RWPE2 (cell line): ENCODE results near the gene PRR14L.
"Not testable (repeated sequence)": the region's sequence is repeated elsewhere in the genome, so short reads cannot be mapped to it uniquely, and the experiment has no call there.

Experiments used
- ATAC-seq: fragments of 200-7000 bp; cut with Tn5 transposase; 3 replicates; pipeline ENCODE4 v1.9.1; 2021; ENCODE audit warnings: low read depth
- DNase-seq: peaks from one replicate; pipeline ENCODE4 v3.0.0-alpha.2; 2020; ENCODE audit warnings: low spot score
- H3K27ac ChIP-seq: fragments of 450-650 bp; 2 replicates; pipeline ENCODE4 v1.5.1; 2017; ENCODE audit warnings: mild to moderate bottlenecking; ENCODE audit not compliant: poor library complexity, severe bottlenecking
- H3K27me3 ChIP-seq: fragments of 250-450 bp; sonication (Bioruptor Pico); 2 replicates; pipeline ENCODE4 v1.5.1; 2021; ENCODE audit warnings: mild to moderate bottlenecking, moderate library complexity; ENCODE audit not compliant: insufficient read depth, poor library complexity, severe bottlenecking
- H3K36me3 ChIP-seq: fragments of 250-450 bp; sonication (Bioruptor Pico); 2 replicates; pipeline ENCODE4 v1.5.1; 2020; ENCODE audit warnings: low read depth, mild to moderate bottlenecking, moderate library complexity
- H3K4me1 ChIP-seq: fragments of 250-450 bp; sonication (Bioruptor Pico); 2 replicates; pipeline ENCODE4 v1.5.1; 2021; ENCODE audit warnings: mild to moderate bottlenecking, moderate library complexity; ENCODE audit not compliant: insufficient read depth, poor library complexity, severe bottlenecking
- H3K4me3 ChIP-seq: fragments of 250-450 bp; sonication (Bioruptor Pico); 2 replicates; pipeline ENCODE4 v1.5.1; 2021; ENCODE audit warnings: mild to moderate bottlenecking, moderate library complexity; ENCODE audit not compliant: severe bottlenecking
- H3K9me3 ChIP-seq: fragments of 250-450 bp; sonication (Bioruptor Pico); 2 replicates; pipeline ENCODE4 v1.5.1; 2021; ENCODE audit warnings: mild to moderate bottlenecking, moderate library complexity; ENCODE audit not compliant: severe bottlenecking
- TF ChIP-seq, protein P1 (sequence below): fragments of 450-650 bp; IDR thresholded peaks from one replicate; pipeline ENCODE4 v1.5.1; 2017; ENCODE audit warnings: mild to moderate bottlenecking, moderate library complexity; ENCODE audit not compliant: poor library complexity, severe bottlenecking

PRR14L gene

DNA sequence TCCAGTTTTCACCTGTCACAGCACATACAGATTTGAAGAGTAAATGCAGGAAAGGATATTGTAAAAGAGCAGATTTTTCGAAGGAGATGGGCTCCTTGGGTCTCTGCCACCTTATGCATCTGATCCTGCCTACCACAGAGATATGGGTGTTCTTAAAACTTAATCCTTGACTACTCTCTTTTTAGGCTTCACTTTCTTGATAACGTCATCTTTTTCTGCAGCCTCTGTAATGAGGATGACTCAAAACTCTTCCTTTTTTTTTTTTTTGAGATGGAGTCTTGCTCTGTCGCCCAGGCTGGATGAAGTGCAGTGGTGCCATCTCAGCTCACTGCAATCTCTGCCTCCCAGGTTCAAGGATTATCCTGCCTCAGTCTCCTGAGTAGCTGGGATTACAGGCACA, 7.8 kb downstream of the PRR14L start:
- no peak for DNase-seq
- TF ChIP-seq, protein P1, sequence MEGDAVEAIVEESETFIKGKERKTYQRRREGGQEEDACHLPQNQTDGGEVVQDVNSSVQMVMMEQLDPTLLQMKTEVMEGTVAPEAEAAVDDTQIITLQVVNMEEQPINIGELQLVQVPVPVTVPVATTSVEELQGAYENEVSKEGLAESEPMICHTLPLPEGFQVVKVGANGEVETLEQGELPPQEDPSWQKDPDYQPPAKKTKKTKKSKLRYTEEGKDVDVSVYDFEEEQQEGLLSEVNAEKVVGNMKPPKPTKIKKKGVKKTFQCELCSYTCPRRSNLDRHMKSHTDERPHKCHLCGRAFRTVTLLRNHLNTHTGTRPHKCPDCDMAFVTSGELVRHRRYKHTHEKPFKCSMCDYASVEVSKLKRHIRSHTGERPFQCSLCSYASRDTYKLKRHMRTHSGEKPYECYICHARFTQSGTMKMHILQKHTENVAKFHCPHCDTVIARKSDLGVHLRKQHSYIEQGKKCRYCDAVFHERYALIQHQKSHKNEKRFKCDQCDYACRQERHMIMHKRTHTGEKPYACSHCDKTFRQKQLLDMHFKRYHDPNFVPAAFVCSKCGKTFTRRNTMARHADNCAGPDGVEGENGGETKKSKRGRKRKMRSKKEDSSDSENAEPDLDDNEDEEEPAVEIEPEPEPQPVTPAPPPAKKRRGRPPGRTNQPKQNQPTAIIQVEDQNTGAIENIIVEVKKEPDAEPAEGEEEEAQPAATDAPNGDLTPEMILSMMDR: no peak
- ATAC-seq: no peak

DNA sequence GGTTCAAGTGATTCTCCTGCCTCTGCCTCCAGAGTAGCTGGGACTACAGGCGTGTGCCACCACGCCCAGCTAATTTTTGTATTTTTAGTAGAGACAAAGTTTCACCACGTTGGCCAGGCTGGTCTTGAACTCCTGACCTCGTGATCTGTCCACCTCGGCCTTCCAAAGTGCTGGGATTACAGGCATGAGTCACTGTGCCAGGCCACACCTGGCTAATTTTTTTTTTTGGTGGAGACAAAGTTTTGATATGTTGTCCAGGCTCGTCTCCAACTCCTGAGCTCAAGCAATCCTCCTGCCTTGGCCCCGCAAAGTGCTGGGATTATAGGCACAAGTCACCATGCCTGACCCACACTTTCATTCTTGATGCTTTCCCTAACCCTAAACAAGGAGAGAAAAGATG, 9.6 kb downstream of the PRR14L start:
- not testable (repeated sequence) for H3K4me1 ChIP-seq, ATAC-seq, H3K27ac ChIP-seq, H3K27me3 ChIP-seq, H3K9me3 ChIP-seq, H3K4me3 ChIP-seq, DNase-seq
- H3K36me3 ChIP-seq: peaks cover 62% of the 10 kb centered on the region

More for the DNA sequence above, 7.8 kb downstream of the PRR14L start:
- Histone ChIP-seq H3K4me1 (no peaks in the 10 kb centered on the region), H3K4me3 (no peak overlapping the region), H3K36me3 (peaks cover 64% of the 10 kb centered on the region), H3K9me3 (no peaks in the 10 kb centered on the region), H3K27me3 (no peaks in the 10 kb centered on the region), H3K27ac (no peak overlapping the region)

DNA sequence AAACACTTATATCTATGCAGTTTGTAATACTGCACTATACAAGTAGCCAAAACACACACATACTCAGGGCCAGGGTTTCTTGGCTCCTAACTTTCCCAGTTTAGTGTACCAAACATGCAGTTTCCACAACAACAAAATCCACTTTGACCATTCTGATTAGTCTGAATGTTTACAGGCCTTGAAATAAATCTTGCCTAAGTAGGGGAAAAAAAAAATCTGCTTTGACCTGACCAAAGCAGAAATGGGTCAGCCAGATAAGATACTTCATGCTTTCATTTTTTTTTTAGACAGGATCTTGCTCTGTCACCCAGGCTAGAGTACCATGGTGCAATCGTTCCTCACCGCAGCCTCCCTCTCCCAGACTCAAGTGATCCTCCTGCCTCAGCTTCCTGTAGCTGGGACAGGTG, 10.1 kb downstream of the PRR14L start:
- H3K36me3 ChIP-seq: peaks cover 62% of the 10 kb centered on the region
- TF ChIP-seq, protein P1: no peak

DNA sequence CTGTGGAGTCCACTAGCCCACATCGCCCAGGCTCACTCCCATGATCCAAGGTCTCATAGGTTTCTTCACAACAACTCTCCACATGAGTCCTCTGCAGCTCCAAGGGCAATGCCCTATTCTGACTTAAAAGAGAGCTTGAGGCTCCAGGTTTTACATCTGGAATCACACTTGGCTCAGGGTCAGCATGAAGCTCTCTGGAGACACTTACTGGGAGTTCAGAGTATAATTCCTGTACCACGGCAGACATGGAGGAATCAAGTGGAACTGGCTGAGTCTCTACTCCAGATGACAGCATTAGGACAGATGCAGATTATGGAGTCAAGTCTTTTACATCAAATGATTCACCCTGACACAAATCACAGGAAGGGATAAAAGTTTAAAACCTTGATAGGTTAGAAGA, 11.4 kb downstream of the PRR14L start:
- Histone ChIP-seq H3K4me3 (no peak overlapping the region), H3K9me3 (no peaks in the 10 kb centered on the region), H3K27ac (no peak overlapping the region), H3K27me3 (no peaks in the 10 kb centered on the region), H3K4me1 (peaks cover 6% of the 10 kb centered on the region), H3K36me3 (peaks cover 69% of the 10 kb centered on the region)
- DNase-seq: no peak
- TF ChIP-seq, protein P1: no peak
- no peak for ATAC-seq

More for the DNA sequence above, 10.1 kb downstream of the PRR14L start:
- H3K9me3 ChIP-seq: no peaks in the 10 kb centered on the region
- DNase-seq (no peak), ATAC-seq (no peak)
- peaks cover 2% of the 10 kb centered on the region for H3K4me1 ChIP-seq
- no peak overlapping the region for H3K27ac ChIP-seq
- H3K4me3 ChIP-seq: no peak overlapping the region
- no peaks in the 10 kb centered on the region for H3K27me3 ChIP-seq

DNA sequence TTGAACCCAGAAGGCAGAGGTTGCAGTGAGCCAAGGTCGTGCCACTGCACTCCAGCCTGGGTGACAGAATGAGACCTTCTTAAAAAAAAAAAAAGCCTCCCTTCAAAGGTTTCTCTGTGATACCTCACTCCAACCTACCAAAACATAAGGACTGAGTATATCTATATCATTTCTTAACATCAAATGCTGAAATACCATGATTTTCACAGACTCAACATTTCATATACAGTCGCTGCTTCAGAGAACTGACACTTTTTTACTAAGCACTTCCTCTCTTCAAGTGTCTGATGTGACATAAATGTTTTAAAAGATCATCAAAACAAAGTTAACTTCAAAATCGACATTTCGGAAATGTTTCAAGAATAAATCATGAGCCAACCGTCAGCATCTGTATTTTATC, 12.0 kb downstream of the PRR14L start:
- ATAC-seq (no peak), DNase-seq (no peak)
- Histone ChIP-seq H3K9me3 (no peaks in the 10 kb centered on the region), H3K36me3 (peaks cover 72% of the 10 kb centered on the region), H3K27ac (no peak overlapping the region), H3K4me3 (no peak overlapping the region), H3K4me1 (peaks cover 6% of the 10 kb centered on the region), H3K27me3 (no peaks in the 10 kb centered on the region)
- TF ChIP-seq, protein P1: no peak
